ENCODE results near the gene MAD2L2. TPM values are rescaled to one million over a fixed set of nuclear protein-coding genes. Genes with fewer than 3 reads are reported as not detected.

The MAD2L2 gene
- total RNA-seq, 1 donor from 2014 or later, result 49.5 TPM

- no peak for DNase-seq (ENCODE audit: low read depth, low spot score)
Measured at GRCh38 chr1:11634365-11635192, 46.4 kb downstream of the MAD2L2 start.

- no peak for DNase-seq (ENCODE audit: low read depth, low spot score)
Measured at GRCh38 chr1:11629184-11630016, 51.5 kb downstream of the MAD2L2 start.

- DNase-seq (ENCODE audit: low read depth, low spot score), result no peak
Measured at GRCh38 chr1:11628767-11629166, 52.2 kb downstream of the MAD2L2 start.

GRCh38 chr1:11626551-11626950 is 54.4 kb downstream of the MAD2L2 start:
- DNase-seq (ENCODE audit: low read depth, low spot score), result no peak

Other genes with a start within 250 kb of the MAD2L2 start
- gene DISP3, start 202.0 kb downstream of the MAD2L2 start, total RNA-seq, result 0.07 TPM in 2 replicates
- gene FBXO2, start 26.7 kb downstream of the MAD2L2 start, total RNA-seq, result 1.1 TPM in 2 replicates
- 6.0 and 6.9 TPM in 2 replicates for gene FBXO44, start 26.3 kb downstream of the MAD2L2 start, total RNA-seq
- 1.7 and 1.8 TPM in 2 replicates for gene FBXO6, start 16.9 kb downstream of the MAD2L2 start, total RNA-seq
- gene DRAXIN, start 10.6 kb upstream of the MAD2L2 start, total RNA-seq, result 0.11 and 0.33 TPM in 2 replicates
- 44.6 and 45.2 TPM in 2 replicates for gene AGTRAP, start 55.0 kb upstream of the MAD2L2 start, total RNA-seq
- not detected in 2 replicates for gene C1orf167, start 81.0 kb upstream of the MAD2L2 start, total RNA-seq
- gene MTHFR, start 124.8 kb upstream of the MAD2L2 start, total RNA-seq, result 17.4 and 29.7 TPM in 2 replicates
- 8.1 and 12.4 TPM in 2 replicates for gene CLCN6, start 125.0 kb upstream of the MAD2L2 start, total RNA-seq
- gene NPPA, start 166.6 kb upstream of the MAD2L2 start, total RNA-seq, result not detected in 2 replicates
- not detected in 2 replicates for gene NPPB, start 177.8 kb upstream of the MAD2L2 start, total RNA-seq
- 63.6 and 69.9 TPM in 2 replicates for gene KIAA2013, start 245.3 kb upstream of the MAD2L2 start, total RNA-seq